Fibroblast of skin of left quadriceps (primary cell): ENCODE measurements around the gene PAQR6.
"Not testable (repeated sequence)": the region's sequence is repeated elsewhere in the genome, so short reads cannot be mapped to it uniquely, and the experiment has no call there.

ENCODE experiments used
- DNase-seq, 2 experiments: peaks; one replicate each; pipeline ENCODE4 v3.0.0-alpha.2; 2013; ENCODE audit warnings: low read depth in 2 of 2

Gene PAQR6

GRCh38 chr1:156232201-156232894 is 15.5 kb downstream of the PAQR6 start:
- DNase-seq, result no peak

GRCh38 chr1:156230473-156230837 is 17.4 kb downstream of the PAQR6 start:
- no peak for DNase-seq

GRCh38 chr1:156229809-156230472 is 17.9 kb downstream of the PAQR6 start:
- DNase-seq, result no peak

GRCh38 chr1:156228501-156228900 is 19.4 kb downstream of the PAQR6 start:
- DNase-seq, result no peak

- no peak for DNase-seq
Measured at GRCh38 chr1:156226782-156227181, 21.1 kb downstream of the PAQR6 start.

GRCh38 chr1:156226116-156226538 is 21.7 kb downstream of the PAQR6 start:
- no peak for DNase-seq

- no peak for DNase-seq
Measured at GRCh38 chr1:156225677-156226014, 22.2 kb downstream of the PAQR6 start.

- no peak for DNase-seq
Measured at GRCh38 chr1:156221986-156222692, 25.7 kb downstream of the PAQR6 start.

- no peak for DNase-seq
Measured at GRCh38 chr1:156220226-156220625, 27.6 kb downstream of the PAQR6 start.

- DNase-seq, result no peak
Measured at GRCh38 chr1:156217871-156218270, 30.0 kb downstream of the PAQR6 start.

GRCh38 chr1:156216361-156217086 is 31.3 kb downstream of the PAQR6 start:
- not testable (repeated sequence) for DNase-seq

GRCh38 chr1:156214024-156214748 is 33.7 kb downstream of the PAQR6 start:
- DNase-seq, result no peak

- DNase-seq, result no peak
Measured at GRCh38 chr1:156213644-156213966, 34.3 kb downstream of the PAQR6 start.

- peak; percentile 90 for DNase-seq
Measured at GRCh38 chr1:156212833-156213643, 34.8 kb downstream of the PAQR6 start, which contains the start of gene PMF1. Gene PMF1, plus strand, starts transcription at chr1:156213007. Its CDS starts 9 bp downstream, at chr1:156213016.

- no peak for DNase-seq
Measured at GRCh38 chr1:156212130-156212529, 35.7 kb downstream of the PAQR6 start.

- no peak for DNase-seq
Measured at GRCh38 chr1:156211243-156211642, 36.6 kb downstream of the PAQR6 start.

GRCh38 chr1:156204686-156205085 is 43.2 kb downstream of the PAQR6 start:
- DNase-seq, result no peak

- no peak for DNase-seq
Measured at GRCh38 chr1:156203331-156203730, 44.5 kb downstream of the PAQR6 start.

- DNase-seq, result no peak
Measured at GRCh38 chr1:156200044-156200443, 47.8 kb downstream of the PAQR6 start.

GRCh38 chr1:156198831-156199349 is 49.0 kb downstream of the PAQR6 start:
- no peak for DNase-seq

GRCh38 chr1:156196445-156196844 is 51.4 kb downstream of the PAQR6 start:
- DNase-seq, result no peak
